HepG2 (cell line): ENCODE results near the gene SLC25A10. TPM values are rescaled to one million over a fixed set of nuclear protein-coding genes. Genes with fewer than 3 reads are reported as not detected.

Experiments used
- ARID2 ChIP-seq: sonication (generic); formaldehyde crosslinking; IDR thresholded peaks from 2 replicates; pipeline ENCODE4 v1.8.1; 2022; ENCODE audit warnings: mild to moderate bottlenecking, missing genetic modification reagents, borderline replicate concordance
- ATF7-NPFF ChIP-seq: sonication (generic); formaldehyde crosslinking; IDR thresholded peaks from 2 replicates; pipeline ENCODE4 v1.8.1; 2023; ENCODE audit warnings: mild to moderate bottlenecking, low read depth, missing genetic modification reagents, moderate library complexity
- CCDC6 ChIP-seq: sonication (generic); formaldehyde crosslinking; IDR thresholded peaks from 2 replicates; pipeline ENCODE4 v1.8.1; 2022; ENCODE audit warnings: mild to moderate bottlenecking, missing genetic modification reagents, moderate library complexity
- KDM4B ChIP-seq: sonication (generic); formaldehyde crosslinking; IDR thresholded peaks from 2 replicates; pipeline ENCODE4 v1.4.0; 2020; ENCODE audit warnings: missing genetic modification reagents
- KLF11 ChIP-seq: IDR thresholded peaks from 2 replicates; pipeline ENCODE4 v1.6.1; 2016; ENCODE audit warnings: missing compliant biosample characterization
- POLR2A ChIP-seq, 2 experiments: IDR thresholded peaks; 2 replicates each; pipeline ENCODE4 v1.6.1; 2011; ENCODE audit warnings: low read depth in 2 of 2, low read length in 2 of 2, mild to moderate bottlenecking in 1 of 2, moderate library complexity in 1 of 2; ENCODE audit not compliant: insufficient read depth in 1 of 2
- SNAI1 ChIP-seq: sonication (generic); formaldehyde crosslinking; IDR thresholded peaks from 2 replicates; pipeline ENCODE4 v1.5.0; 2020; ENCODE audit warnings: mild to moderate bottlenecking, missing genetic modification reagents, borderline replicate concordance
- SOX5 ChIP-seq: IDR thresholded peaks from 2 replicates; pipeline ENCODE4 v1.6.1; 2016; ENCODE audit warnings: borderline replicate concordance
- YY1 ChIP-seq: IDR thresholded peaks from 2 replicates; pipeline ENCODE4 v1.6.1; 2011; ENCODE audit warnings: low read length, low read depth, moderate library complexity, mild to moderate bottlenecking; ENCODE audit not compliant: insufficient read depth, insufficient replicate concordance
- ZNF138 ChIP-seq: sonication (generic); formaldehyde crosslinking; IDR thresholded peaks from 2 replicates; pipeline ENCODE4 v1.5.0; 2020; ENCODE audit warnings: mild to moderate bottlenecking, low read depth, missing genetic modification reagents
- ZNF224 ChIP-seq: sonication (generic); formaldehyde crosslinking; IDR thresholded peaks from 2 replicates; pipeline ENCODE4 v1.5.0; 2020; ENCODE audit warnings: mild to moderate bottlenecking, missing genetic modification reagents
- ZNF572 ChIP-seq: sonication (generic); formaldehyde crosslinking; IDR thresholded peaks from 2 replicates; pipeline ENCODE4 v1.5.1; 2020; ENCODE audit warnings: mild to moderate bottlenecking, missing genetic modification reagents
- ZNF746 ChIP-seq: sonication (generic); formaldehyde crosslinking; IDR thresholded peaks from 2 replicates; pipeline ENCODE4 v1.8.0; 2022; ENCODE audit warnings: mild to moderate bottlenecking, missing genetic modification reagents
- ZNF891 ChIP-seq: sonication (generic); formaldehyde crosslinking; IDR thresholded peaks from 2 replicates; pipeline ENCODE4 v1.5.0; 2020; ENCODE audit warnings: mild to moderate bottlenecking, missing genetic modification reagents
- polyA plus RNA-seq, 8 experiments: library from polyadenylated mRNA; depleted of rRNA in 3 of 8; stranded (reverse) in 7 of 8; unstranded in 1 of 8; fragments of >200 nt; fragmentation: Illumina TruSeq in 4 of 8; extraction: Trizol in 4 of 8; gene quantifications; 2 replicates each; pipeline versions ENCODE4 v1.2.1 to v1.2.3, GENCODE V29; 2011 to 2016; ENCODE audit warnings: low read depth in 4 of 8, missing spikeins in 1 of 8, mixed read lengths in 1 of 8; ENCODE audit not compliant: insufficient read depth in 1 of 8
- total RNA-seq, 5 experiments: library from RNA; depleted of rRNA; stranded (reverse); fragments of >200 nt; fragmentation: Illumina TruSeq; extraction: Trizol; gene quantifications; 2 replicates each; pipeline ENCODE4 v1.2.3, GENCODE V29; 2016; ENCODE audit warnings: low read depth in 1 of 5
- TF ChIP-seq, protein P1 (sequence below): sonication (generic); formaldehyde crosslinking; IDR thresholded peaks from 2 replicates; pipeline ENCODE4 v1.4.0; 2020; ENCODE audit warnings: missing genetic modification reagents, borderline replicate concordance
- TF ChIP-seq, protein P2 (sequence below): conservative IDR thresholded peaks from 2 replicates; pipeline ENCODE4 v1.6.1; 2018; ENCODE audit warnings: missing genetic modification reagents
- TF ChIP-seq, protein P3 (sequence below): sonication (generic); formaldehyde crosslinking; IDR thresholded peaks from 2 replicates; pipeline ENCODE4 v1.5.0; 2020; ENCODE audit warnings: mild to moderate bottlenecking, low read depth, missing genetic modification reagents, borderline replicate concordance
- TF ChIP-seq, protein P4 (sequence below): sonication (generic); formaldehyde crosslinking; IDR thresholded peaks from 2 replicates; pipeline ENCODE4 v1.9.0; 2021; ENCODE audit warnings: missing genetic modification reagents, mild to moderate bottlenecking, borderline replicate concordance
- TF ChIP-seq, protein P5 (sequence below): sonication (generic); formaldehyde crosslinking; IDR thresholded peaks from 2 replicates; pipeline ENCODE4 v1.4.0; 2020; ENCODE audit warnings: mild to moderate bottlenecking, missing genetic modification reagents
- TF ChIP-seq, protein P6 (sequence below): IDR thresholded peaks from 2 replicates; pipeline ENCODE4 v1.6.1; 2016; ENCODE audit warnings: mild to moderate bottlenecking, missing biosample characterization, missing genetic modification reagents

Gene SLC25A10
- total and polyA plus RNA-seq, 2 of the 13 experiments (the other 11 are each of a cell fraction or from before 2014, with no cell fraction given), result 46.5 to 140 TPM

DNA sequence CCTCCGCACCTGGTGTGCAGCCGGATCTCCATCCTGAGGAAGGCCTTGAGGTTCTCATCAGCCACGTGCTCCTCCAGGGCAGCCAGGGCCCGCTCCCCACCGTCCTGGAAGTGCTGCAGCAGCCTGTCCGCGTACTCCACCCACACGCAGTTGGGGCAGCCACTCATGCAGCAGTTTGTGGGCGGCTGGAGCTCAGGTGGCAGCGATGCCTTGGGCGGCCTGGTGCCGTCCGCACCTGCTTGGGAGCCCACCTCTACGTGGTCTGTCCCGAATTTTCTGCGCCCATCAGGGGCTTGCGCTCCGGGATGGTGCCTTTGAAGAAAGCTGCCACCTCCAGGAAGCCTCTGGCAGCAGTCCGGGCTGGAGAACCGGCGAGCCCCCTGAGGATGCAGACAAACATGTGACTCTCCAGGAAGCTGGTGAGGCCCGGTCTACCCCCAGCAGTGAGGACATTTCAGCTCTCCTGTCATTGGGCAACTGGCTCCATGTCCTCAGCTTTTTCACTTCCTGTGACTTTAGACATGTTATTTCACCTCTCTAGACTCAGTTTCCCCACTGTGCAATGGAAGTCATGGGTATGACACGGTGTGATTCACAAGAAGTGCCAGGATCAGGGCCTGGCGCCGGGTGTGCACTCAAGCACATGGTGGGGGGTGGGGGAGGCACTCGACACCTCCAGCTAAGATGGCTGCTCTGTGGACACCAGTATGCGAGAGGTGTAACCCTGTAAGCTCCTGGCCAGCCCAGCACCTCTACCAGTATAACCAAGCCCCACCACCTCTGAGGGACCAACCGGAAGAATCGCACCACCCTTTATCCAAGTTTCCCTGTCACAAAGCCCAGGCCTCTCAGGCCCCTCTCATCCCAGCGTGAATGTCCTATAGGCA lies 46.6 kb upstream of the SLC25A10 start (continued):
- TF ChIP-seq, protein P1, sequence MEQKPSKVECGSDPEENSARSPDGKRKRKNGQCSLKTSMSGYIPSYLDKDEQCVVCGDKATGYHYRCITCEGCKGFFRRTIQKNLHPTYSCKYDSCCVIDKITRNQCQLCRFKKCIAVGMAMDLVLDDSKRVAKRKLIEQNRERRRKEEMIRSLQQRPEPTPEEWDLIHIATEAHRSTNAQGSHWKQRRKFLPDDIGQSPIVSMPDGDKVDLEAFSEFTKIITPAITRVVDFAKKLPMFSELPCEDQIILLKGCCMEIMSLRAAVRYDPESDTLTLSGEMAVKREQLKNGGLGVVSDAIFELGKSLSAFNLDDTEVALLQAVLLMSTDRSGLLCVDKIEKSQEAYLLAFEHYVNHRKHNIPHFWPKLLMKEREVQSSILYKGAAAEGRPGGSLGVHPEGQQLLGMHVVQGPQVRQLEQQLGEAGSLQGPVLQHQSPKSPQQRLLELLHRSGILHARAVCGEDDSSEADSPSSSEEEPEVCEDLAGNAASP (CRISPR knock-in tag), result no peak
- TF ChIP-seq, protein P2, sequence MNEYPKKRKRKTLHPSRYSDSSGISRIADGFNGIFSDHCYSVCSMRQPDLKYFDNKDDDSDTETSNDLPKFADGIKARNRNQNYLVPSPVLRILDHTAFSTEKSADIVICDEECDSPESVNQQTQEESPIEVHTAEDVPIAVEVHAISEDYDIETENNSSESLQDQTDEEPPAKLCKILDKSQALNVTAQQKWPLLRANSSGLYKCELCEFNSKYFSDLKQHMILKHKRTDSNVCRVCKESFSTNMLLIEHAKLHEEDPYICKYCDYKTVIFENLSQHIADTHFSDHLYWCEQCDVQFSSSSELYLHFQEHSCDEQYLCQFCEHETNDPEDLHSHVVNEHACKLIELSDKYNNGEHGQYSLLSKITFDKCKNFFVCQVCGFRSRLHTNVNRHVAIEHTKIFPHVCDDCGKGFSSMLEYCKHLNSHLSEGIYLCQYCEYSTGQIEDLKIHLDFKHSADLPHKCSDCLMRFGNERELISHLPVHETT (CRISPR knock-in tag), result no peak
- TF ChIP-seq ZNF224 (CRISPR knock-in tag) (peak; percentile 61; the same call in 1 of the 2 replicates), ARID2 (CRISPR knock-in tag) (peak; percentile 64; the same call in 1 of the 2 replicates), ZNF746 (CRISPR knock-in tag) (0 out of 2 replicates have a peak, but pooled peaks have one; percentile 16), ZNF891 (no peak; the same call in 1 of the 2 replicates), SOX5 (CRISPR knock-in tag) (no peak), ATF7-NPFF (CRISPR knock-in tag) (no peak; the same call in 1 of the 2 replicates), YY1 (peak; percentile 89), CCDC6 (CRISPR knock-in tag) (no peak; the same call in 1 of the 2 replicates), KLF11 (CRISPR knock-in tag) (no peak), ZNF138 (CRISPR knock-in tag) (no peak), KDM4B (CRISPR knock-in tag) (no peak; the same call in 1 of the 2 replicates), SNAI1 (CRISPR knock-in tag) (0 out of 2 replicates have a peak, but pooled peaks have one; percentile 49), POLR2A (IDR thresholded peaks at IDR 0.05; ENCODE audit: insufficient read depth in 1 of 2, low read depth in 2 of 2, low read length in 2 of 2) (no peak; a peak in 1 of 4 replicates), ZNF572 (CRISPR knock-in tag) (no peak)
- TF ChIP-seq, protein P3, sequence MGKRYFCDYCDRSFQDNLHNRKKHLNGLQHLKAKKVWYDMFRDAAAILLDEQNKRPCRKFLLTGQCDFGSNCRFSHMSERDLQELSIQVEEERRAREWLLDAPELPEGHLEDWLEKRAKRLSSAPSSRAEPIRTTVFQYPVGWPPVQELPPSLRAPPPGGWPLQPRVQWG (CRISPR knock-in tag), result no peak
- TF ChIP-seq, protein P4, sequence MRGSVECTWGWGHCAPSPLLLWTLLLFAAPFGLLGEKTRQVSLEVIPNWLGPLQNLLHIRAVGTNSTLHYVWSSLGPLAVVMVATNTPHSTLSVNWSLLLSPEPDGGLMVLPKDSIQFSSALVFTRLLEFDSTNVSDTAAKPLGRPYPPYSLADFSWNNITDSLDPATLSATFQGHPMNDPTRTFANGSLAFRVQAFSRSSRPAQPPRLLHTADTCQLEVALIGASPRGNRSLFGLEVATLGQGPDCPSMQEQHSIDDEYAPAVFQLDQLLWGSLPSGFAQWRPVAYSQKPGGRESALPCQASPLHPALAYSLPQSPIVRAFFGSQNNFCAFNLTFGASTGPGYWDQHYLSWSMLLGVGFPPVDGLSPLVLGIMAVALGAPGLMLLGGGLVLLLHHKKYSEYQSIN, result no peak
- TF ChIP-seq, protein P5, sequence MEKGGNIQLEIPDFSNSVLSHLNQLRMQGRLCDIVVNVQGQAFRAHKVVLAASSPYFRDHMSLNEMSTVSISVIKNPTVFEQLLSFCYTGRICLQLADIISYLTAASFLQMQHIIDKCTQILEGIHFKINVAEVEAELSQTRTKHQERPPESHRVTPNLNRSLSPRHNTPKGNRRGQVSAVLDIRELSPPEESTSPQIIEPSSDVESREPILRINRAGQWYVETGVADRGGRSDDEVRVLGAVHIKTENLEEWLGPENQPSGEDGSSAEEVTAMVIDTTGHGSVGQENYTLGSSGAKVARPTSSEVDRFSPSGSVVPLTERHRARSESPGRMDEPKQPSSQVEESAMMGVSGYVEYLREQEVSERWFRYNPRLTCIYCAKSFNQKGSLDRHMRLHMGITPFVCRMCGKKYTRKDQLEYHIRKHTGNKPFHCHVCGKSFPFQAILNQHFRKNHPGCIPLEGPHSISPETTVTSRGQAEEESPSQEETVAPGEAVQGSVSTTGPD (CRISPR knock-in tag), result no peak
- TF ChIP-seq, protein P6, sequence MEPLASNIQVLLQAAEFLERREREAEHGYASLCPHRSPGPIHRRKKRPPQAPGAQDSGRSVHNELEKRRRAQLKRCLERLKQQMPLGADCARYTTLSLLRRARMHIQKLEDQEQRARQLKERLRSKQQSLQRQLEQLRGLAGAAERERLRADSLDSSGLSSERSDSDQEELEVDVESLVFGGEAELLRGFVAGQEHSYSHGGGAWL (CRISPR knock-in tag), result no peak
